IPS-20b (cell line): Measurements from ENCODE around the gene FOXN3.

Source experiments
- H3K27ac ChIP-seq: one replicate; pipeline ENCODE4 v1.5.1; 2013; ENCODE audit warnings: low read length
- H3K27me3 ChIP-seq: 2 replicates; pipeline ENCODE4 v1.6.1; 2013; ENCODE audit warnings: mild to moderate bottlenecking, low read length, inconsistent platforms; ENCODE audit not compliant: insufficient read depth
- H3K36me3 ChIP-seq: 2 replicates; pipeline ENCODE4 v1.6.1; 2013; ENCODE audit warnings: low read depth, mild to moderate bottlenecking, inconsistent platforms, low read length, moderate library complexity; ENCODE audit not compliant: insufficient read depth
- H3K4me1 ChIP-seq: 2 replicates; pipeline ENCODE4 v1.6.1; 2013; ENCODE audit warnings: mild to moderate bottlenecking, control low read depth, inconsistent platforms, low read length, moderate library complexity; ENCODE audit not compliant: insufficient read depth
- H3K4me3 ChIP-seq: 2 replicates; pipeline ENCODE4 v1.5.1; 2013; ENCODE audit warnings: mild to moderate bottlenecking, low read length, inconsistent platforms
- H3K9ac ChIP-seq: 2 replicates; pipeline ENCODE4 v1.6.1; 2013; ENCODE audit warnings: low read depth, mild to moderate bottlenecking, inconsistent platforms, low read length, moderate library complexity
- H3K9me3 ChIP-seq: 2 replicates; pipeline ENCODE4 v1.6.1; 2013; ENCODE audit warnings: mild to moderate bottlenecking, low read depth, low read length, inconsistent platforms; ENCODE audit not compliant: insufficient read depth

FOXN3 gene

DNA sequence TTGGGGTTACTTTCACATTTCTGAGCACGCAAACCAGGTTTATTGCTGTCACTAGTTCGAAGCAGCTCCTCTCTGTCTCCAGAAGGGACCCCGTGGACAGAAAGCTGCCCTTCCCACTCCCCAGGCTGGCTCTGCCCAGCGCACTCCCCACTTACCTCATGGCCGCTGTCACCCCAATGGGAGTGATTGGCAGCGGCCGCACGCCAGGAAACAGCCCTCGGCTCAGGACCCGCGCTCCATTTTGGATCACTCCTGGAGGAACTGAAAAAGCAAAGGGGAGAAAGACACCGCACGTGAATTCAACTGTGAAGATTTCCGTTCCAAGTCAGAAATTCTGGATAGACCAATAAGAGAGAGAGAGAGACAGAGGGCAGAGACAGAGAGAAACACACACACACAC lies 236.5 kb downstream of the FOXN3 start:
- Histone ChIP-seq H3K9me3 (no peaks in the 10 kb centered on the region), H3K4me1 (peaks cover 4% of the 10 kb centered on the region; the same call in 1 of the 2 replicates), H3K9ac (no peak overlapping the region), H3K27me3 (no peaks in the 10 kb centered on the region), H3K36me3 (peaks cover 48% of the 10 kb centered on the region), H3K4me3 (no peak overlapping the region), H3K27ac (no peak overlapping the region)

DNA sequence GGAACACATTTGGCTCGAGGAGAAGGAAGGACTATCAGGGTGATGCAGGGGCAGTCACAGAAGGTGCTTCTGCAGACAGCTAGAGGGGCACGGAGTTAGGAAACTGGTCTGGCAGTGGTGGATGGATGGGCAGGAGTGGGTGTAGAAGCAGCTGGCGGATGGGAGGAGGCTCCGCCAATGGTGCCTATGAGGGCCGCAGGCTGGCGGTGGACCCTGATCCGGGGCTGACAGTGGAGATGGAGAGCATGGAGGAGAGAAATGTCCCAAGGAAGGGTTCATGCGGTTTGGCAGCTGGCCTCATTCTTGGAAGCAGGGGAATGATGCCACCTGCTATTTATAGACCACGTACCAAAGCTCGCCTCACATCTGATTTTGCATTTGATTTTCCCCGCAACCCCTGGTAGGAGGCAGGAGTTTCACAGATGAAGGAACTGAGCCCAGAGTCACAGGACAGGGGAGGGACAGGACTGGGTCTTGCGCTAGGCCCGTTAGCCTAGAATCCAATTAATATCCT lies 237.1 kb downstream of the FOXN3 start:
- Histone ChIP-seq H3K27me3 (no peaks in the 10 kb centered on the region), H3K4me1 (peaks cover 4% of the 10 kb centered on the region; the same call in 1 of the 2 replicates), H3K36me3 (peaks cover 50% of the 10 kb centered on the region), H3K9ac (no peak overlapping the region), H3K4me3 (no peak overlapping the region), H3K9me3 (no peaks in the 10 kb centered on the region), H3K27ac (no peak overlapping the region)

DNA sequence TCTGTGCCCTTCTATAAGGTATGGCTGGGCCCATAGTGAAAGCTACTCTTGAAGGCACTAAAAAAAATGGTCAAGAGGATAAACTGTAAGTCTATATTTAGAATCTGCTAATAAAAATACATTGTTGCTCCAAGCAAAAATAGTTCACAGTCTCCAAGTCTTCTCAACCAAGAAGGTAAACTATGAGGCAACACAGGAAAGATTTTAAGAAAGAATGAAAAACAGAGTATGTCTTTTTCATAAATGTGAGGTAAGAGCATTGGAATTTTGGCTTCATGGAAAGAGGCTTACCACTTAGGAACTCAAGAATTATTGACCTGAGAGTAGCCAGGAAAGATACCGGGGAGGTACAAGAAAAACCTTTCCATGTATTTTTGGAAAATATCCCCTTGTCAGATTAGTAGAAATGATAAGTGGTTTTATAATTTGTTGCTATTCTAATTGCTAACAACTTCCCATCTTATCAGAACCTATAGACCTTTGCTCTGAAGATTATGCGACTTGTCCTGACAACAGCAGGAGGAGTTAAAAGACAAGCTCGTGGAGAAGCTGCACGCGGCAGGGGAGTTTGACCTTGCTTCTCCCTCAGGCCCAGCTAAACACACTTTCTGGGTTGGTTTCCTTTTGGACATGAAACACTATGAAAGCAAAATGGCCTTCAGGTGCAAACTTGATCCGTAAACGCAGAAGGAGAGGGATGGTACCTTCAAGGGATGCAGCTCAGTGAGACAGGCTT lies 238.1 kb downstream of the FOXN3 start:
- H3K27me3 ChIP-seq: no peaks in the 10 kb centered on the region
- H3K36me3 ChIP-seq: peaks cover 54% of the 10 kb centered on the region
- H3K4me3 ChIP-seq: no peak overlapping the region
- peaks cover 4% of the 10 kb centered on the region; the same call in 1 of the 2 replicates for H3K4me1 ChIP-seq
- no peak overlapping the region for H3K9ac ChIP-seq
- H3K27ac ChIP-seq: no peak overlapping the region
- no peaks in the 10 kb centered on the region for H3K9me3 ChIP-seq

DNA sequence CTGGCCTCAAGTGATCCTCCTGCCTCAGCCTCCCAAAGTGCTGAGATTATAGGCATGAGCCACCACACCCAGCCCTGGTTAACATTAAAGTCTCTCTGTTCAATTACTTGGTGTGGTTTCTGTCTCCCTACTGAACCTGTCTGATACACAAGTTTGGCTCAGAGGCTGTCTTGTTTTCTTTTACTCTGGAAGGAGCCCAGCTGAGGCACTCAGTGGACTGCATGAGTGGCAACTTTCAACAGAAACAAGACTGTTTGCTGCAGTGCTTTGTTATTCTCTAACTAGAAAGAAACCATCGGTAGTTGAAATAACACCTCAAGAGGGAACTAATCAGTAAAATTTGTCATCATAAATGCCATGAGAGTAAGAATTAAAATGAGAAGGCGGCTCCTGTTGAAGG lies 238.7 kb downstream of the FOXN3 start:
- no peaks in the 10 kb centered on the region for H3K9me3 ChIP-seq
- H3K4me1 ChIP-seq: peaks cover 4% of the 10 kb centered on the region; the same call in 1 of the 2 replicates
- no peaks in the 10 kb centered on the region for H3K27me3 ChIP-seq
- H3K9ac ChIP-seq: no peak overlapping the region
- H3K4me3 ChIP-seq: no peak overlapping the region
- H3K36me3 ChIP-seq: peaks cover 52% of the 10 kb centered on the region
- H3K27ac ChIP-seq: no peak overlapping the region

DNA sequence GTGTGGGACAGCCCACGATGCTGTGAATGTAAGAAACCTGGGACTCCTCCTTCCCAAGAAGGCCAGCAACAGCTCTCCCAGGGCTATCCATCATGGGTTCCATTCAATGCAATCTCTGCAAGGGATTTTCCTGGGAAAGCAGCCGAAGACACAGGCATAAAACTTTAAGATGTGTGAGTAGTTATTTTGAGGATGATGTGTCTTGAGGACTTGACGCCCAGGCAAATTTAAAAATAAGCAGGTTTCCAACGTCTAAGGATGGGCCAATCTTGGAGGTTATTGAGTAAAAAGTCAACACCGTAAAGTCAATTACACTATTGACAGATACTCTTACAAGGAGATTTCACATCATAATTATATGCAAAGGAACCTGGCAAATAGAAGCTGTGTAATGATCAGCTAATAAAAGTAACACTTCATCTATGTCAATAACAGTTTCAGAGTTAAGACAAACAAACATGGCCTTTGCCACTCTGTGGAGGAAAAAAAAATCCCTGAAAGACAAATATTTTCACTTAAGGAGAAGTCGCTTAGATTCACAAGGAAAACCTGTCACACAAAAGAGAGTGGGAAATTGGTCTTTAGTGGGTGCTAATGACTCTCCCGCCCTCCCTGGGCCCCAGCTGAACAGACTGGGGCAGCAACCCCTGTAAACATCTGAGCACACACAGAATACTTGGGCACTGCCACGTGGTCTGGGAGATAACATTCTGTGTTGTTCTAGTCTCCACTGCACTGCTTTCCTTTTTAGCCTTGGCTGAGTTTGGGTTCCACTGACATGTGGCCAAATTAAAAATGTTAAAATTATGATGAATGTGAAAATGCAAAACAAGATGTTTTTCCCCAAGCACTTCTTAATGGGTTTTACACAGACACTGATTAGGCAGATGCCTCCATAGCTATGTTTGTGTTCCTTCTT lies 240.9 kb downstream of the FOXN3 start:
- no peak overlapping the region for H3K27ac ChIP-seq

DNA sequence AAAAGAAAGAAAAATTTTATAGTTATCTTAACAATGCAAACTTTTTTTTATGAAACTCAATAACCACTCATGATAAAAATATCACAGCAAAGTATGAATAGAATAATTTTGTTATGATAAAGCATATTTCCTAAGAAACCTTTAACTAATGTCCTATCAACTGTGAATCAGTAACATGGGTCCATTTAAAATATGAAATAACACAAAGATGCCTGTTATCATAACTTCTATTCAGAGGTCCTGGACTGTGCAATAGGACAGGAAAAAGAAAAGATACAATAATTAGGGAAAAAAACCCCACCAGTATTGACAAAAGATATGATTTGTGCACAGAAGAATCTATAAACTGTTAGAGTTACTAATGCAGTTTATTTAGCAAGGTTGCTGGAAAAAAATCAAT lies 245.4 kb downstream of the FOXN3 start:
- Histone ChIP-seq H3K4me3 (no peak overlapping the region), H3K27me3 (no peaks in the 10 kb centered on the region), H3K9me3 (peaks cover 8% of the 10 kb centered on the region; the same call in 1 of the 2 replicates), H3K36me3 (peaks cover 50% of the 10 kb centered on the region), H3K4me1 (no peaks in the 10 kb centered on the region), H3K9ac (no peak overlapping the region), H3K27ac (no peak overlapping the region)

More for the DNA sequence above, 240.9 kb downstream of the FOXN3 start:
- Histone ChIP-seq H3K27me3 (no peaks in the 10 kb centered on the region), H3K4me1 (peaks cover 4% of the 10 kb centered on the region; the same call in 1 of the 2 replicates), H3K36me3 (peaks cover 67% of the 10 kb centered on the region), H3K9ac (no peak overlapping the region), H3K9me3 (peaks cover 8% of the 10 kb centered on the region; the same call in 1 of the 2 replicates), H3K4me3 (no peak overlapping the region)

DNA sequence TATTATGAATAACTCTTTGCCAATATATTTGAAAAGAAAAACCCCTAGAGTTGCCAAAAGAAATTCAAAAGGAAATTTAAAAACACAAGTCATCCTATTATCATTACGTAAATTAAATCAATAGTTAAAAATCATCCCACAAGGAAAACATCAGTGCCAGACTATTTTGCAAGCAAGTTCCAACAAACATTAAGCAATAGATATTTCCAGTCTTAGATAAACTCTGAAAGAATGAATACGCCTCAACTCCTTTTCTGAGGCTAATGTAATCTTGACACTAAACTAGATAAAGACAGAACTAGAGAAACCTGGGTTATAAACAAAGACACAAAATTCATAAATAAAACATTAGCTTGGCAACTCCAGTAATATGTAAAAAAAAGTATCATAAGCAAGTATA lies 245.9 kb downstream of the FOXN3 start:
- H3K27me3 ChIP-seq: no peaks in the 10 kb centered on the region
- H3K4me3 ChIP-seq: no peak overlapping the region
- H3K9ac ChIP-seq: no peak overlapping the region
- peaks cover 47% of the 10 kb centered on the region for H3K36me3 ChIP-seq
- H3K9me3 ChIP-seq: peaks cover 8% of the 10 kb centered on the region; the same call in 1 of the 2 replicates
- no peaks in the 10 kb centered on the region for H3K4me1 ChIP-seq
- H3K27ac ChIP-seq: no peak overlapping the region

DNA sequence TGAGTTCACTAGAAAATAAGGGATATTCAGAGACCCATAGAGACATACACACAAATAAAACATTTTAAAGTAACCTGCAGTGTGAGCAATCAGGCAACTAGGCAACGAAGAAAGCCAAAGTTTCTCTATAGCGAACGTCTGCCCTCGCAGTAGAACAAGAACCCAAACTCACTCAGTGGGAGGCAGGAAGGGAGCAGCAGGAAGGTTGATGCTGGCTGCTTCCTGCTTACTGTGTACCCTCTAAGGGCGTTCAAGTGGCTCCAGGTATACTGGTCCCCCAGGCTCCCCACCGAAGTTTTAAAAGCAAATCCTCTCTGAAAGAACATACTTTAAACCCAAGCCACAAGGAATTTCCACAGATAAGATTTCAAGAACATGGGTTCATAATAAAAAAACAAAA lies 249.3 kb downstream of the FOXN3 start:
- Histone ChIP-seq H3K36me3 (peaks cover 31% of the 10 kb centered on the region), H3K4me1 (no peaks in the 10 kb centered on the region), H3K27me3 (no peaks in the 10 kb centered on the region), H3K9me3 (peaks cover 8% of the 10 kb centered on the region; the same call in 1 of the 2 replicates), H3K27ac (no peak overlapping the region), H3K9ac (no peak overlapping the region), H3K4me3 (no peak overlapping the region)

DNA sequence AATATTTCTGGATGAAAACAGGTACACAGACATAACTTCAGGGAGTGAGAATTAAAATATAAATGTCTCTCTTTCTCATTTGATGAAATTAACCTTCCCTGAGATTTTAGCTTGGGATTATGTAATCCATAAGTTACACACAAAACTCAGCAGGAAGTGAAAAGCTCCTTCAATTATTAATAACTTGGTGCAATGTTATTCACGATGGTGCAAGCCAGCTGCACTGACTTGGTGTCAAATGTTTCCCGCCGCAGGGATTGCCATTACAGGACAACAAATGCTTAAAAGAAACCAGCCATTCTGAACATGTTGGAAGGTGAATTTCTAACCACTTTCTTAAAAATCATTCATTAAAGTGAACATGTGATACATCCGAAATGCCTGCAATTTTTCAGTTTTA lies 250.4 kb downstream of the FOXN3 start:
- no peak overlapping the region for H3K9ac ChIP-seq
- H3K27me3 ChIP-seq: no peaks in the 10 kb centered on the region

DNA sequence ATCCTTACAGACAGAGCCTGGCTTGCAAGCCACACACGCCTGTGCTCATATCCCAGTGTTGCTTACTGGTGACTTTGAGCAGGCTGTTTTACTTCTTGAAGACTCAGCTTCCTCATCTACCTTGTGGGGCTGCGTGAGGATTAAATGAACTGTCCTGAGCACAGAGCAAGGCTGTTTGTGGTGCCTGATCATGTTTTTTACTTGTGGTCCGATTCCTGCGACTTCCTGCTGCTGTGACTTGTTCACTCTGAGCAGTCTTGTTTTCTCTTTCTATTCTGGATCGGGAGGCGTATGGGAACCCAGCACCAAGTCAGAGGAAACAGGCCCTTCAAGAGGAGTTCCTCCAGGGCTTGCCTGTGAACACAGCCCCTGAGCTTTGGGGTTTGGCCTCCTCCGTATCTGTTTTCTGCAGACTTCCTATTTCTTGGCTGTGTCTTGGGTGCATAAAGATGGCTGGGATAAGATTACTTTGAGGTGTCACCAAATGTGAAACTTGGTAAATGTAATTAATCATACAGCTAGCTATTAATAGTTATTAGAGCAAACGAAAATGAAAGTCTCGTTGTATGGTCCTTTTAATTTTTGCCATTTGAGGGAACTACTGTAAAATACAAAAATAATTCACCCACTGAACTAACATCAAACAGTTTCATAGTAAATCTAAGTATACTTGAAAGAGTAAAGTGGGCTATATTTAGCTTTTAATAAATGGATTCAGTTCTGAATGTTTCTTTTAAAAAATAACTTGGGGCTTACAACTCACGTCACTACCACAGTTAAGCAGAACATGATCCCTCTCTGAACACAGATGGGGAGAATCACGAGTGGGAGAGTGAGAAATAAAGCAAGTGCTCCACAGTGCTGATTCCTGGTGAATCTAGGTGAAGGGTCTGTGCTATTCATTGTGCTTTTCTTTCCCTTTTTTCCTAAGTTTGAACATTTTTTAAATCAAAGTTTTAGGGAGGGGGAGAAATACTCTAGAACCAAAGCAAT lies 251.5 kb downstream of the FOXN3 start:
- H3K27ac ChIP-seq: no peak overlapping the region

More for the DNA sequence above, 250.4 kb downstream of the FOXN3 start:
- H3K36me3 ChIP-seq: peaks cover 33% of the 10 kb centered on the region
- no peaks in the 10 kb centered on the region for H3K4me1 ChIP-seq
- no peaks in the 10 kb centered on the region for H3K9me3 ChIP-seq
- H3K4me3 ChIP-seq: no peak overlapping the region
- H3K27ac ChIP-seq: no peak overlapping the region

More for the DNA sequence above, 251.5 kb downstream of the FOXN3 start:
- Histone ChIP-seq H3K9ac (no peak overlapping the region), H3K9me3 (no peaks in the 10 kb centered on the region), H3K4me1 (no peaks in the 10 kb centered on the region), H3K4me3 (no peak overlapping the region), H3K36me3 (peaks cover 44% of the 10 kb centered on the region), H3K27me3 (no peaks in the 10 kb centered on the region)
